B cell (primary cell): Measurements from ENCODE around the gene SCFD2.

Experiments used
- CTCF ChIP-seq: fragments of 200-600 bp; IDR thresholded peaks from one replicate; pipeline ENCODE4 v1.8.0; 2022; ENCODE audit warnings: antibody characterized with exemption, mild to moderate bottlenecking
- EZH2 ChIP-seq: IDR thresholded peaks from 2 replicates; pipeline ENCODE4 v1.6.1; 2012; ENCODE audit warnings: borderline replicate concordance, low read depth, mild to moderate bottlenecking, moderate library complexity, low read length; ENCODE audit not compliant: insufficient read depth, poor library complexity, severe bottlenecking

- no peak for TF ChIP-seq CTCF
- TF ChIP-seq EZH2: no peak
Observed at GRCh38 chr4:52949336-52949735, 416.5 kb downstream of the SCFD2 start.
